Activated T-helper 1 cell treated with anti-CD3 and anti-CD28 coated beads, Interleukin-12 subunit alpha, Interleukin-12 subunit beta, Interleukin-2, Interleukin-4 antibody, amounts not matched to agents 30 ng/mL and 10 ng/mL and 1 ng/mL, durations not matched to agents 14 hours and 24 hours and 36 hours (primary cell): ENCODE measurements around the gene SUFU. TPM values are rescaled to one million over a fixed set of nuclear protein-coding genes. Genes with fewer than 3 reads are reported as not detected.

Experiments
- DNase-seq: peaks from one replicate; pipeline ENCODE4 v3.0.0; 2021; ENCODE audit warnings: low spot score
- H3K27ac Mint-ChIP-seq: one replicate; pipeline ENCODE4 v1.8.0; 2021; ENCODE audit warnings: mild to moderate bottlenecking, mixed read lengths
- H3K27me3 Mint-ChIP-seq: one replicate; pipeline ENCODE4 v1.8.0; 2022; ENCODE audit warnings: mild to moderate bottlenecking, moderate library complexity, mixed read lengths; ENCODE audit not compliant: insufficient read depth
- H3K36me3 Mint-ChIP-seq: one replicate; pipeline ENCODE4 v1.8.0; 2021; ENCODE audit warnings: low read depth, mixed read lengths
- H3K4me1 Mint-ChIP-seq: one replicate; pipeline ENCODE4 v1.8.0; 2021; ENCODE audit warnings: low read depth, mixed read lengths
- H3K4me3 Mint-ChIP-seq: one replicate; pipeline ENCODE4 v1.8.0; 2021; ENCODE audit warnings: mild to moderate bottlenecking, moderate library complexity, mixed read lengths
- H3K9me3 Mint-ChIP-seq: one replicate; pipeline ENCODE4 v1.8.0; 2021; ENCODE audit warnings: mixed read lengths
- intact Hi-C: fragments of 100-400 bp; cut with micrococcal nuclease; formaldehyde crosslinking; loops from one replicate; pipeline ENCODE4 v1.15.1; 2024
- total RNA-seq: library from RNA; stranded (reverse); gene quantifications from 2 replicates; pipeline ENCODE4 v1.2.3, GENCODE V29; 2022

SUFU gene
- total RNA-seq, 1 donor from 2014 or later: 11.6 TPM

- H3K27ac Mint-ChIP-seq: peak overlapping the region; percentile 95
- H3K36me3 Mint-ChIP-seq: peaks cover 28% of the 10 kb centered on the region
Measured at GRCh38 chr10:102647443-102648268, 143.9 kb downstream of the SUFU start.

GRCh38 chr10:102648269-102648888, 144.6 kb downstream of the SUFU start:
- H3K27ac Mint-ChIP-seq: peak overlapping the region; percentile 82
- intact Hi-C loops: loop anchor here (5.0 kb wide), 1 partner anchor 544 kb away; the partner anchor contains the start of gene NT5C2
- DNase-seq: no peak
- H3K27me3 Mint-ChIP-seq: no peaks in the 10 kb centered on the region
- H3K9me3 Mint-ChIP-seq: no peaks in the 10 kb centered on the region
- peak overlapping the region; percentile 91 for H3K4me3 Mint-ChIP-seq
- peaks cover 34% of the 10 kb centered on the region for H3K36me3 Mint-ChIP-seq
- peaks cover 68% of the 10 kb centered on the region for H3K4me1 Mint-ChIP-seq

More at GRCh38 chr10:102647443-102648268, 143.9 kb downstream of the SUFU start:
- no peaks in the 10 kb centered on the region for H3K9me3 Mint-ChIP-seq
- DNase-seq: no peak
- H3K4me1 Mint-ChIP-seq: peaks cover 61% of the 10 kb centered on the region
- intact Hi-C loops: loop anchor here (5.0 kb wide), 1 partner anchor 545 kb away; the partner anchor contains the start of gene NT5C2
- no peaks in the 10 kb centered on the region for H3K27me3 Mint-ChIP-seq
- H3K4me3 Mint-ChIP-seq: peak overlapping the region; percentile 91

GRCh38 chr10:102648889-102649796, 145.4 kb downstream of the SUFU start:
- peak overlapping the region; percentile 82 for H3K27ac Mint-ChIP-seq
- H3K4me3 Mint-ChIP-seq: peak overlapping the region; percentile 91
- DNase-seq: no peak
- no peaks in the 10 kb centered on the region for H3K9me3 Mint-ChIP-seq
- H3K4me1 Mint-ChIP-seq: peaks cover 73% of the 10 kb centered on the region
- no peaks in the 10 kb centered on the region for H3K27me3 Mint-ChIP-seq
- intact Hi-C loops: loop anchor here (5.0 kb wide), 1 partner anchor 543 kb away; the partner anchor contains the start of gene NT5C2
- H3K36me3 Mint-ChIP-seq: peaks cover 39% of the 10 kb centered on the region

DNA sequence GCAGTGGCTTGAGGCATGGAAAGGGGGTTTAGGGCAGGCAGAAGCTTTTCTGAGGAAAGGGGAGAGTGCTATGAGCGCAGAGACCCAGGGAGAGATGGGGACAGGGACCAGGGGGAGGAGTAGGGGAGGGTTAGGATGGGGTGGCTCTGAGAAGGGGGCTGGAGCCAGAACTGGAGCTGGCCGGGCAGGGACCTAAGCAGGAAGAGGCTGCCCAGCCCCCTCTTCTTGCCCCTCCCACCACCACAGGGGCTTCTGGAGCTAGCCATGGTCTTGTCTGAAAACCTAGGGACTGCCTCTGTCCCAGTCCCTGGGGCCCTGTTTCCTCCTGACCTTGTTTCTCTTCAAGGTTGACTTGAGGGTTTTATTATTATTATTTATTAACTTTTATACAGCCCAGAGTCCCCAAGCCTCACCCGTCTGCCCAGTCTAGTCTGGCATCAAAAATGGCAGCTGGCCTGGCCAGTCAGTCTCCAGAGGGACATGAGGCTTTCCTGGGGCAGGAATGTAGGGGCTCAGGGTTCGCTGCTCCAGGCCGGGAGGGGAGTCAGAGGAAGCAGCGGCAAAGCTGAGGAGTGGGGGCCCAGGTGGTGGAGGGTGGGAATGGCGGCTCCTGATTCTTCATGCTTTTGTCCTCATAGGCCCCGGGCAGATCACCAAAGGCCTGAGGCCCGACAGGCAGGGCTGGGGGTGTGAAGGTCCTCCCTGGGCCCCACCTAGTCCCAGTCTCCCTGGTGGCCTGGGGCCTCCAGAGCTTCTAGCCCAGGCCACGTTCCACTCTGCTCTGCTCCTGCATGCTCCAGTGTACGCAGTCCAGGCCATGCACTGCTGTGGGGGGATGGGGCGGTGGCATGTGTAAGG, 146.3 kb downstream of the SUFU start:
- H3K9me3 Mint-ChIP-seq: no peaks in the 10 kb centered on the region

GRCh38 chr10:102650655-102651454, 147.1 kb downstream of the SUFU start:
- peak overlapping the region; percentile 76 for H3K27ac Mint-ChIP-seq
- intact Hi-C loops: no loop called here
- H3K4me3 Mint-ChIP-seq: peak overlapping the region; percentile 73
- no peaks in the 10 kb centered on the region for H3K9me3 Mint-ChIP-seq
- peaks cover 73% of the 10 kb centered on the region for H3K4me1 Mint-ChIP-seq
- H3K36me3 Mint-ChIP-seq: peaks cover 38% of the 10 kb centered on the region
- DNase-seq: no peak
- no peaks in the 10 kb centered on the region for H3K27me3 Mint-ChIP-seq

More for the DNA sequence above, 146.3 kb downstream of the SUFU start:
- peaks cover 73% of the 10 kb centered on the region for H3K4me1 Mint-ChIP-seq
- intact Hi-C loops: loop anchor here (5.0 kb wide), 1 partner anchor 542 kb away; the partner anchor contains the start of gene NT5C2
- H3K36me3 Mint-ChIP-seq: peaks cover 39% of the 10 kb centered on the region
- H3K27me3 Mint-ChIP-seq: no peaks in the 10 kb centered on the region
- peak overlapping the region; percentile 44 for H3K27ac Mint-ChIP-seq
- no peak for DNase-seq
- H3K4me3 Mint-ChIP-seq: peak overlapping the region; percentile 73

- Mint-ChIP-seq H3K27ac (peak overlapping the region; percentile 85), H3K36me3 (peaks cover 36% of the 10 kb centered on the region)
- DNase-seq: no peak
Measured at GRCh38 chr10:102651455-102652169, 147.8 kb downstream of the SUFU start.

GRCh38 chr10:102652170-102652916, 148.6 kb downstream of the SUFU start:
- Mint-ChIP-seq H3K4me1 (peaks cover 63% of the 10 kb centered on the region), H3K27ac (peak overlapping the region; percentile 85), H3K9me3 (no peaks in the 10 kb centered on the region), H3K36me3 (peaks cover 35% of the 10 kb centered on the region), H3K27me3 (no peaks in the 10 kb centered on the region), H3K4me3 (peak overlapping the region; percentile 73)
- no peak for DNase-seq
- intact Hi-C loops: loop anchor here (1.0 kb wide), 1 partner anchor 9 kb away; no protein-coding TSS in a partner anchor

More at GRCh38 chr10:102651455-102652169, 147.8 kb downstream of the SUFU start:
- peak overlapping the region; percentile 73 for H3K4me3 Mint-ChIP-seq
- intact Hi-C loops: loop anchor here (1.0 kb wide), 1 partner anchor 10 kb away; no protein-coding TSS in a partner anchor
- no peaks in the 10 kb centered on the region for H3K9me3 Mint-ChIP-seq
- peaks cover 67% of the 10 kb centered on the region for H3K4me1 Mint-ChIP-seq
- no peaks in the 10 kb centered on the region for H3K27me3 Mint-ChIP-seq

- H3K36me3 Mint-ChIP-seq: peaks cover 37% of the 10 kb centered on the region
- peak overlapping the region; percentile 85 for H3K27ac Mint-ChIP-seq
- H3K27me3 Mint-ChIP-seq: no peaks in the 10 kb centered on the region
- no peak for DNase-seq
- intact Hi-C loops: no loop called here
- H3K4me1 Mint-ChIP-seq: peaks cover 64% of the 10 kb centered on the region
- peak overlapping the region; percentile 73 for H3K4me3 Mint-ChIP-seq
- no peaks in the 10 kb centered on the region for H3K9me3 Mint-ChIP-seq
Measured at GRCh38 chr10:102653060-102653459, 149.3 kb downstream of the SUFU start.

GRCh38 chr10:102654566-102654965, 150.8 kb downstream of the SUFU start:
- intact Hi-C loops: no loop called here
- H3K4me3 Mint-ChIP-seq: no peak overlapping the region
- H3K27ac Mint-ChIP-seq: no peak overlapping the region
- H3K36me3 Mint-ChIP-seq: peaks cover 37% of the 10 kb centered on the region
- H3K9me3 Mint-ChIP-seq: no peaks in the 10 kb centered on the region
- no peaks in the 10 kb centered on the region for H3K27me3 Mint-ChIP-seq
- H3K4me1 Mint-ChIP-seq: peaks cover 55% of the 10 kb centered on the region
- DNase-seq: no peak

DNA sequence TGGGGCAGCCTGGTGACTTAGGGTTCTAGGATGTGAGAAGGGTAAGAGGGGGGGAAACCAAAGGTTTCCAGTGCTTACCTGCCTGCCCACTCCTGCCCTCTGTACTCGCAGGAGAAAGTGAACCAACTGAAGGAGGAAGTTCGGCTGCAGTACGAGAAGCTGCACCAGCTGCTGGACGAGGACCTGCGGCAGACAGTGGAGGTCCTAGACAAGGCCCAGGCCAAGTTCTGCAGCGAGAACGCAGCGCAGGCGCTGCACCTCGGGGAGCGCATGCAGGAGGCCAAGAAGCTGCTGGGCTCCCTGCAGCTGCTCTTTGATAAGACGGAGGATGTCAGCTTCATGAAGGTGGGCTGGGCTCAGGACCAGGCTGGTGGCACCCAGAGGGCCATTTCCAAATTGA, 151.2 kb downstream of the SUFU start:
- Mint-ChIP-seq H3K36me3 (peaks cover 39% of the 10 kb centered on the region), H3K4me3 (no peak overlapping the region), H3K27ac (no peak overlapping the region), H3K27me3 (no peaks in the 10 kb centered on the region), H3K9me3 (no peaks in the 10 kb centered on the region), H3K4me1 (peaks cover 53% of the 10 kb centered on the region)
- intact Hi-C loops: no loop called here
- DNase-seq: no peak
